HUES64 (cell line): Measurements from ENCODE around the gene CFAP97.
"Not testable (repeated sequence)": the region's sequence is repeated elsewhere in the genome, so short reads cannot be mapped to it uniquely, and the experiment has no call there.

Source experiments
- H3K27ac ChIP-seq: 2 replicates; pipeline ENCODE4 v1.7.0; 2013; ENCODE audit warnings: low read depth, low read length, inconsistent platforms
- H3K27me3 ChIP-seq: 2 replicates; pipeline ENCODE4 v1.6.1; 2013; ENCODE audit warnings: mild to moderate bottlenecking, low read length; ENCODE audit not compliant: insufficient read depth
- H3K36me3 ChIP-seq: 2 replicates; pipeline ENCODE4 v1.6.1; 2013; ENCODE audit warnings: mild to moderate bottlenecking, low read length; ENCODE audit not compliant: insufficient read depth
- H3K4me1 ChIP-seq: 2 replicates; pipeline ENCODE4 v1.6.1; 2013; ENCODE audit warnings: mild to moderate bottlenecking, low read length, moderate library complexity; ENCODE audit not compliant: insufficient read depth
- H3K4me3 ChIP-seq: 2 replicates; pipeline ENCODE4 v1.5.1; 2013; ENCODE audit warnings: mild to moderate bottlenecking, low read length, moderate library complexity
- H3K9ac ChIP-seq: 2 replicates; pipeline ENCODE4 v1.6.1; 2013; ENCODE audit warnings: mild to moderate bottlenecking, low read depth, low read length
- H3K9me3 ChIP-seq: 2 replicates; pipeline ENCODE4 v1.6.1; 2013; ENCODE audit warnings: low read depth, low read length; ENCODE audit not compliant: insufficient read depth
- WGBS: fragments of 150-250, 120-280 bp; methylation state at CpG from one replicate; pipeline ENCODE4 v1.1.7; 2013; ENCODE audit warnings: missing lambda C conversion rate; 5-methylcytosine and 5-hydroxymethylcytosine counted together

Gene CFAP97

GRCh38 chr4:185137233-185137925 is 66.4 kb downstream of the CFAP97 start:
- WGBS = 92% methylated on average over 24 of the region's 24 CpGs
- H3K27me3 ChIP-seq = no peaks in the 10 kb centered on the region
- no peaks in the 10 kb centered on the region for H3K36me3 ChIP-seq

GRCh38 chr4:185134307-185134869 is 69.4 kb downstream of the CFAP97 start:
- WGBS = 50% methylated on average over 2 of the region's 3 CpGs
- Histone ChIP-seq H3K9me3 (no peaks in the 10 kb centered on the region), H3K4me3 (no peak overlapping the region), H3K27ac (no peak overlapping the region), H3K36me3 (no peaks in the 10 kb centered on the region), H3K4me1 (no peaks in the 10 kb centered on the region), H3K27me3 (peaks cover 2% of the 10 kb centered on the region), H3K9ac (no peak overlapping the region)

More at GRCh38 chr4:185137233-185137925, 66.4 kb downstream of the CFAP97 start:
- Histone ChIP-seq H3K4me3 (no peak overlapping the region), H3K9ac (no peak overlapping the region), H3K4me1 (no peaks in the 10 kb centered on the region), H3K27ac (no peak overlapping the region), H3K9me3 (no peaks in the 10 kb centered on the region)

DNA sequence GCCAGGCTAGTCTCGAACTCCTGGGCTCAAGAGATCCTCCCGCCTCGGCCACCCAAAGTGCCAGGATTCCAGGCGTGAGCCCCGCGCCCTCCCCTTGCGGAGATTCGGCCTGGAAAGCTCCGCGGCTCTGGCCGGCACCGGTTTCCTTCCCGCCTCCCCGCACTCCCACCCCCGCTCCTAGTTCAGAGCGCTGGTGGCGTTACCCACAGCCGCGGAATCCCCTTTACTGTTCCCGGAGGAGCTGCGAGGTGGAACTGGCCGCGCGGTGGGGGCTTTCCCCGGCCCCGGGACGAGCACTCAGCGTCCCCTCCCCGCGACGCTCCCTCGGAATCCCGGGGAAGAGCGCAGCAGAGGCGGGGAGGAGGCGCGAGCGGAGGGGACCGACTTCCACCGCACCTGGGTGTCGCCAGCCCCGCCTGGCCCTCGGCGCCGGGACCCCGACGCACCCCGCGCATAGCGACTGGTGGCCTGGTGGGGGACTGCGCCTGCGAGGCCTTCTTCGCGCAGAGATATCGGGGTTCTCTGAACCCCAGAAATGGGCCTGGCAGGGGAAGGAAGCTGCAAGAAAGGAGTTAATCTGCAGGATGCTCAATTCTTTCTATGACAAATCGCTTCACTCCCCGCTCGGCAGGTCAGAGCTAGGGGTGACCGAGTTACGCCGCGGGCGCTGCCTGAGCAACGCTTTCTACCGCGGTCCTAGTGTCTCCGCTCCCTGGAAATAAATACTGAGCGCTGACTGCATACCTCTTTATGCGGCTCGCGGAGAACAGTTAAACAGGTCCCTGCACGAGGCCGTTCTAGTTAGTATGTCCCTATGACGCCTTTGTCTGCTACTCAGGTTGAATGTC is 75.3 kb downstream of the CFAP97 start:
- WGBS = 1% methylated on average over 74 of the region's 74 CpGs
- peak overlapping the region; percentile 55 for H3K9ac ChIP-seq

DNA sequence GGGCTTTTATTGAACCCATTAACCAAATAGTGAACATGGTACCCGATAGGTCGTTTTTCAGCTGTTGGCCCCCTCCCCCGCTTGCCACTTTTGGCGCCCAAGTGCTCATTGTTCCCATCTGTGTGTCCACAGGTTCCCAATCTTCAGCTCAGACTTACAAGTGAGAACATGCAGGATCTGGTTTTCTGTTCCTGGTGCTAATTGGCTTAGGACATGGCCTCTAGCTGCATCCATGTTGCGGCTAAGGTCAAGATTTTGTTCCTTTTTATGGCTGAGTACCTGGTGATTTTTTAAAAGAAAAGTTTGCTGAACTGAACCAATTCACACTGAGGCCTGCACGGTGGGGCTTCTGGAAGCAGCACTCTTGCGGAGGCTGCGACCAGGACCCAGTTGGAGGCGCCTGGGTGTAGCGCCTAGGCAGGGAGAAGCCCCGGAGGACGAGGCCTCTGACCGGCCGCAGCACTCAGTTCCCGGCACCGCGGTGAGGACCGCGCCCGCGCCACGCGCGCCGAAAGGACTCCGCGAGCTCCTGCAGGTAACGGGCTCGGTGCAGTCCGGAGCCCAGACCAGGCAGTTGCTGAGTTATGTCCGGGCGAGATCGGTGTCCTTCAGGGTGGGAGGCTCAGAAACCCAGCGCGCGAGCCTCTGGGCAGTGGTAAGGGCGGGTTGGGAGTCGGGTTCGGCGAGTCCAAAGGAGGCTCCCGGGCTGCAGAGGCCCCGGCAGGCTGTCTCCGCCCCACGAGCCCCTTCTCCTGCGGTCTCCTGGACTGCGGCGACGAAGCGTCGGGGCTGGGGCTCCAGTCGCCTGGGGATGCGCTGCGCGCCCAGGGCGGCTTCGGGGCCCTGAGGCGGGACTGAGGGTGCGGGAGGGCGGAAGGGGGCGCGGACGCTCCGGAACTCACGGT is 76.5 kb downstream of the CFAP97 start:
- Histone ChIP-seq H3K4me3 (peak overlapping the region; percentile 51), H3K27ac (no peak overlapping the region), H3K4me1 (no peaks in the 10 kb centered on the region), H3K27me3 (peaks cover 33% of the 10 kb centered on the region), H3K9ac (peak overlapping the region; percentile 67), H3K36me3 (no peaks in the 10 kb centered on the region), H3K9me3 (no peaks in the 10 kb centered on the region)
- WGBS = 7% methylated on average over 64 of the region's 64 CpGs

More for the DNA sequence above, 75.3 kb downstream of the CFAP97 start:
- Histone ChIP-seq H3K36me3 (no peaks in the 10 kb centered on the region), H3K27ac (no peak overlapping the region), H3K4me1 (no peaks in the 10 kb centered on the region), H3K9me3 (no peaks in the 10 kb centered on the region), H3K27me3 (peaks cover 33% of the 10 kb centered on the region), H3K4me3 (peak overlapping the region; percentile 51)

GRCh38 chr4:185124006-185124405 is 79.8 kb downstream of the CFAP97 start:
- H3K4me1 ChIP-seq = peaks cover 17% of the 10 kb centered on the region
- H3K4me3 ChIP-seq = no peak overlapping the region
- H3K27me3 ChIP-seq = peaks cover 27% of the 10 kb centered on the region
- no peaks in the 10 kb centered on the region for H3K9me3 ChIP-seq
- no peak overlapping the region for H3K9ac ChIP-seq
- 100% methylated on average over 1 of the region's 3 CpGs for WGBS
- H3K27ac ChIP-seq = no peak overlapping the region
- no peaks in the 10 kb centered on the region for H3K36me3 ChIP-seq

- Histone ChIP-seq H3K36me3 (no peaks in the 10 kb centered on the region), H3K4me3 (no peak overlapping the region), H3K4me1 (peaks cover 20% of the 10 kb centered on the region), H3K27ac (no peak overlapping the region), H3K27me3 (peaks cover 15% of the 10 kb centered on the region), H3K9ac (no peak overlapping the region), H3K9me3 (no peaks in the 10 kb centered on the region)
- WGBS = 93% methylated on average over 4 of the region's 6 CpGs
Observed at GRCh38 chr4:185122681-185123345, 81.0 kb downstream of the CFAP97 start.

GRCh38 chr4:185120631-185120946 is 83.2 kb downstream of the CFAP97 start:
- Histone ChIP-seq H3K9me3 (no peaks in the 10 kb centered on the region), H3K27me3 (no peaks in the 10 kb centered on the region), H3K36me3 (no peaks in the 10 kb centered on the region), H3K27ac (no peak overlapping the region), H3K9ac (no peak overlapping the region), H3K4me3 (no peak overlapping the region), H3K4me1 (peaks cover 29% of the 10 kb centered on the region)
- 51% methylated on average over 6 of the region's 6 CpGs for WGBS

DNA sequence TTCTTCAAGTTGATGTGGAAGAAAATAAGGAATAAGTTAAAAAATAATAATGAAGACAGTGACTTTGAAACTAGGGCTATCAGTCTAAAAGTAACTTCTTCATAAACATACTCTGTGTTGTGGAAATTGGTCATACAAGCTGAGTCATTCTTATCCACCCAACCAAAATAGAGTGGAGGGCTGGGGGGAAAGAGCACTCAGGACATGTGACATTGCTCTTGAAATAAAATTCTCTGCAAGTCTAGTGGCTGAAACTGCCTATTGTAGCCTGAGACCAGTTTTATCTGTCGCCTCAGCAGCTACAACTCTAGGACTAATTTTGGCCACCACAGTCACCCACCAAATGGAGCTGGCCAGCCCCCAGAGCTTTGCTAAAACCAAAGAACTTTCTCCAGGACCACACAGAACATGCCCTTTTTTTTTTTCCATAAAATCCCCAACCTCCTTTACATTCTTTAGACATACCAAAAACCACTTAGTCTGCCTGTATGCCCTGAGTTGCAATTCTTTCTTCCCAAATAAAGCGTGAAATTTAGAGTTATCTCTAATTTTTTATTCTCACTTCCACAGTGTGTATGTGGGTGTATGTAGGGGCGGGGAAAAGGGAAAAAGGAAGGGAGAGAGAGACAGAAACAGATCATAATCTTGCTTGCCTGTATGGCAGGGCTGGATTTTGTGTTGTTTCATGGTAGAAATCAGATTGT is 83.7 kb downstream of the CFAP97 start:
- 76% methylated on average over 3 of the region's 3 CpGs for WGBS
- Histone ChIP-seq H3K4me1 (peaks cover 29% of the 10 kb centered on the region), H3K9ac (no peak overlapping the region), H3K27ac (no peak overlapping the region), H3K4me3 (no peak overlapping the region), H3K36me3 (no peaks in the 10 kb centered on the region), H3K27me3 (no peaks in the 10 kb centered on the region), H3K9me3 (no peaks in the 10 kb centered on the region)

- peaks cover 29% of the 10 kb centered on the region for H3K4me1 ChIP-seq
- WGBS = 86% methylated on average over 4 of the region's 5 CpGs
- not testable (repeated sequence) for H3K4me3 ChIP-seq, H3K9me3 ChIP-seq, H3K27ac ChIP-seq, H3K36me3 ChIP-seq, H3K9ac ChIP-seq, H3K27me3 ChIP-seq
Observed at GRCh38 chr4:185119467-185119866, 84.3 kb downstream of the CFAP97 start.

- H3K36me3 ChIP-seq = no peaks in the 10 kb centered on the region
- H3K9ac ChIP-seq = no peak overlapping the region
- no peaks in the 10 kb centered on the region for H3K27me3 ChIP-seq
- WGBS = 82% methylated on average over 7 of the region's 7 CpGs
- no peak overlapping the region for H3K27ac ChIP-seq
- no peaks in the 10 kb centered on the region for H3K9me3 ChIP-seq
- no peak overlapping the region for H3K4me3 ChIP-seq
- peaks cover 29% of the 10 kb centered on the region for H3K4me1 ChIP-seq
Observed at GRCh38 chr4:185118876-185119275, 84.9 kb downstream of the CFAP97 start.
